ENCODE measurements around the gene CELF2. TPM values are rescaled to one million over a fixed set of nuclear protein-coding genes. Genes with fewer than 3 reads are reported as not detected.

The CELF2 gene
- total and polyA plus RNA-seq, 9 of the 15 experiments (the other 6 are each of a cell fraction or from before 2014, with no cell fraction given): 4.0 to 20.3 (median 11.1) TPM

GRCh38 chr10:11270135-11270857, 252.6 kb downstream of the CELF2 start (continued):
- TF ChIP-seq HES1 (IDR thresholded peaks at IDR 0.05; ENCODE audit: low read depth) (no peak), ZNF766 (CRISPR knock-in tag; conservative IDR thresholded peaks at IDR 0.05) (no peak), SMARCC2 (IDR thresholded peaks at IDR 0.05; ENCODE audit: low read depth) (no peak), CXXC5 (CRISPR knock-in tag; IDR thresholded peaks at IDR 0.05) (peak; percentile 15; the same call in 1 of the 2 replicates), ZNF174 (CRISPR knock-in tag; IDR thresholded peaks at IDR 0.05) (no peak), L3MBTL2 (IDR thresholded peaks at IDR 0.05) (0 out of 2 replicates have a peak, but pooled peaks have one; percentile 18), ZNF584 (CRISPR knock-in tag; IDR thresholded peaks at IDR 0.05; ENCODE audit: low read depth) (no peak), KAT7 (CRISPR knock-in tag; IDR thresholded peaks at IDR 0.05; ENCODE audit: borderline replicate concordance) (no peak), NR1H2 (CRISPR knock-in tag; IDR thresholded peaks at IDR 0.05) (no peak), ZFP30 (CRISPR knock-in tag; IDR thresholded peaks at IDR 0.05; ENCODE audit: borderline replicate concordance) (no peak), ELF1 (tag; IDR thresholded peaks at IDR 0.05) (no peak), ZNF431 (CRISPR knock-in tag; IDR thresholded peaks at IDR 0.05) (no peak), XRCC5 (IDR thresholded peaks at IDR 0.05; ENCODE audit: low read depth, low read length) (peak; percentile 27; the same call in 1 of the 2 replicates), RBBP5 (IDR thresholded peaks at IDR 0.05; ENCODE audit: borderline replicate concordance, insufficient read depth, low read length, poor library complexity, severe bottlenecking) (no peak), ZNF384 (IDR thresholded peaks at IDR 0.05; ENCODE audit: low read depth, low read length) (no peak), ZNF655 (CRISPR knock-in tag; IDR thresholded peaks at IDR 0.05) (no peak), ZNF324 (CRISPR knock-in tag; IDR thresholded peaks at IDR 0.05) (no peak), RAD21 (CRISPR knock-in tag; conservative IDR thresholded peaks at IDR 0.05 in 1 of 2, IDR thresholded peaks at IDR 0.05 in 1 of 2) (peak; percentile 95 to 96), RB1 (IDR thresholded peaks at IDR 0.05; ENCODE audit: low read depth) (peak; percentile 71; the same call in 1 of the 2 replicates), EZH2 (IDR thresholded peaks at IDR 0.05; ENCODE audit: borderline replicate concordance, low read depth, low read length) (no peak), KDM1A (IDR thresholded peaks at IDR 0.05) (no peak), KLF10 (CRISPR knock-in tag; IDR thresholded peaks at IDR 0.05) (no peak), CTBP1 (IDR thresholded peaks at IDR 0.05; ENCODE audit: borderline replicate concordance) (peak; percentile 13; the same call in 1 of the 2 replicates)
- TF ChIP-seq, protein P1, sequence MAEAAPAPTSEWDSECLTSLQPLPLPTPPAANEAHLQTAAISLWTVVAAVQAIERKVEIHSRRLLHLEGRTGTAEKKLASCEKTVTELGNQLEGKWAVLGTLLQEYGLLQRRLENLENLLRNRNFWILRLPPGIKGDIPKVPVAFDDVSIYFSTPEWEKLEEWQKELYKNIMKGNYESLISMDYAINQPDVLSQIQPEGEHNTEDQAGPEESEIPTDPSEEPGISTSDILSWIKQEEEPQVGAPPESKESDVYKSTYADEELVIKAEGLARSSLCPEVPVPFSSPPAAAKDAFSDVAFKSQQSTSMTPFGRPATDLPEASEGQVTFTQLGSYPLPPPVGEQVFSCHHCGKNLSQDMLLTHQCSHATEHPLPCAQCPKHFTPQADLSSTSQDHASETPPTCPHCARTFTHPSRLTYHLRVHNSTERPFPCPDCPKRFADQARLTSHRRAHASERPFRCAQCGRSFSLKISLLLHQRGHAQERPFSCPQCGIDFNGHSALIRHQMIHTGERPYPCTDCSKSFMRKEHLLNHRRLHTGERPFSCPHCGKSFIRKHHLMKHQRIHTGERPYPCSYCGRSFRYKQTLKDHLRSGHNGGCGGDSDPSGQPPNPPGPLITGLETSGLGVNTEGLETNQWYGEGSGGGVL (CRISPR knock-in tag; IDR thresholded peaks at IDR 0.05): no peak

All from K562 (cell line).